Osteocyte (in vitro differentiated cells): ENCODE measurements around the gene ARMH4. TPM values are rescaled to one million over a fixed set of nuclear protein-coding genes. Genes with fewer than 3 reads are reported as not detected.

Experiments
- DNase-seq: peaks from one replicate; pipeline ENCODE4 v3.0.0; 2021; ENCODE audit warnings: mixed read lengths; ENCODE audit not compliant: unreplicated experiment; ENCODE audit errors: extremely low spot score
- H3K27ac Mint-ChIP-seq: one replicate; pipeline ENCODE4 v1.8.0; 2021; ENCODE audit warnings: mild to moderate bottlenecking, mixed read lengths; ENCODE audit not compliant: unreplicated experiment
- H3K27me3 Mint-ChIP-seq: one replicate; pipeline ENCODE4 v1.8.0; 2021; ENCODE audit warnings: mixed read lengths; ENCODE audit not compliant: unreplicated experiment
- H3K36me3 Mint-ChIP-seq: one replicate; pipeline ENCODE4 v1.8.0; 2021; ENCODE audit warnings: mixed read lengths; ENCODE audit not compliant: unreplicated experiment
- H3K4me1 Mint-ChIP-seq: one replicate; pipeline ENCODE4 v1.8.0; 2021; ENCODE audit warnings: mixed read lengths; ENCODE audit not compliant: unreplicated experiment
- H3K4me3 Mint-ChIP-seq: one replicate; pipeline ENCODE4 v1.8.0; 2021; ENCODE audit warnings: mild to moderate bottlenecking, moderate library complexity, mixed read lengths; ENCODE audit not compliant: unreplicated experiment
- H3K9me3 Mint-ChIP-seq: one replicate; pipeline ENCODE4 v1.8.0; 2021; ENCODE audit warnings: mixed read lengths; ENCODE audit not compliant: unreplicated experiment
- total RNA-seq: library from RNA; stranded (reverse); gene quantifications from 2 replicates; pipeline ENCODE4 v1.2.1, GENCODE V29; 2021
- TF ChIP-seq, protein P1 (sequence below): fragments of 200-600 bp; sonication (generic); IDR thresholded peaks from 2 replicates; pipeline ENCODE4 v1.5.0; 2021; ENCODE audit warnings: antibody characterized with exemption, mild to moderate bottlenecking, moderate library complexity

The ARMH4 gene
- total RNA-seq, 1 donor from 2014 or later, result 13.9 TPM

DNA sequence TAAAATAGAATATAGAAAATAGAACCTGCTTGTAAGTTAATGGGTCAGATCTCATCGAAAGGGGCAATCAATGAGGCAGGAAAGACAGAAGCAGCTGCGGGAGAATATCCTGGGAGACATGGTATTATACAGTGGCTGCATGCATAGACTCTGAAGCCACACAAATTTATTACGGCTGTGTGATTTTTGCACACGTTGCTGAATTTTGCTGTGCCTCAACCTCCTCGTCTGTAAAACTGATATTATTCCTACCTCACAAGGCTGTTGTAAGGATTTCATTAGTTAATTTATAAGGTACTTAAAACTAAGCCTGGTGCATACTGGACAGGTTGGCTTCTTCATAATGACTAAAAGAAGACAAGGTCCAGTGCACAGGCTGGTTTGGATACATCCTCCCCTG, 52.3 kb downstream of the ARMH4 start:
- Mint-ChIP-seq H3K9me3 (no peaks in the 10 kb centered on the region), H3K4me1 (peaks cover under 1% of the 10 kb centered on the region), H3K27ac (no peak overlapping the region), H3K27me3 (no peaks in the 10 kb centered on the region), H3K4me3 (no peak overlapping the region), H3K36me3 (no peaks in the 10 kb centered on the region)
- no peak for DNase-seq
- TF ChIP-seq, protein P1, sequence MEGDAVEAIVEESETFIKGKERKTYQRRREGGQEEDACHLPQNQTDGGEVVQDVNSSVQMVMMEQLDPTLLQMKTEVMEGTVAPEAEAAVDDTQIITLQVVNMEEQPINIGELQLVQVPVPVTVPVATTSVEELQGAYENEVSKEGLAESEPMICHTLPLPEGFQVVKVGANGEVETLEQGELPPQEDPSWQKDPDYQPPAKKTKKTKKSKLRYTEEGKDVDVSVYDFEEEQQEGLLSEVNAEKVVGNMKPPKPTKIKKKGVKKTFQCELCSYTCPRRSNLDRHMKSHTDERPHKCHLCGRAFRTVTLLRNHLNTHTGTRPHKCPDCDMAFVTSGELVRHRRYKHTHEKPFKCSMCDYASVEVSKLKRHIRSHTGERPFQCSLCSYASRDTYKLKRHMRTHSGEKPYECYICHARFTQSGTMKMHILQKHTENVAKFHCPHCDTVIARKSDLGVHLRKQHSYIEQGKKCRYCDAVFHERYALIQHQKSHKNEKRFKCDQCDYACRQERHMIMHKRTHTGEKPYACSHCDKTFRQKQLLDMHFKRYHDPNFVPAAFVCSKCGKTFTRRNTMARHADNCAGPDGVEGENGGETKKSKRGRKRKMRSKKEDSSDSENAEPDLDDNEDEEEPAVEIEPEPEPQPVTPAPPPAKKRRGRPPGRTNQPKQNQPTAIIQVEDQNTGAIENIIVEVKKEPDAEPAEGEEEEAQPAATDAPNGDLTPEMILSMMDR, result no peak

DNA sequence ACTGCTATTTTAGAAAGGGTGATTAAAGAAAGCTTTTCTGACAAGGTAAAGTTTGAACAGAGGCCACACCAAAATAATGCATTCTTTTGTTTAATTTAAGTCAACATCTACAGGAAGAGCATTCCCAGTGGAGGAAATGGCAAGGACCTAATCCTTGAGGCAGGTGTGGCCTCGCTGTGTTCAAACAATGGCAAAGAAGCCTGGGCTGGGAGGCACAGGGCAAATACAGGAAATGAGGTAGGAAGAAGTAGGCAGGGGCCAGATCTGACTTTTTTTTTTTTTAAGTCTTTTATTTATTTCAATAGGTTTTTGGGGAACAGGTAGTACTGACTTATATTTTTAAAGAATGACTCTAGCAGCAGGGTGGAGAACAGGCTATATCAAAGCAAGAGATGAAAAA, 53.5 kb downstream of the ARMH4 start:
- no peak overlapping the region for H3K4me3 Mint-ChIP-seq
- TF ChIP-seq, protein P1, result no peak
- DNase-seq, result no peak
- no peaks in the 10 kb centered on the region for H3K36me3 Mint-ChIP-seq
- H3K27me3 Mint-ChIP-seq, result no peaks in the 10 kb centered on the region
- no peaks in the 10 kb centered on the region for H3K4me1 Mint-ChIP-seq
- no peaks in the 10 kb centered on the region for H3K9me3 Mint-ChIP-seq
- no peak overlapping the region for H3K27ac Mint-ChIP-seq

GRCh38 chr14:58096731-58097130, 55.3 kb downstream of the ARMH4 start:
- H3K9me3 Mint-ChIP-seq, result peaks cover 3% of the 10 kb centered on the region
- no peak overlapping the region for H3K27ac Mint-ChIP-seq
- TF ChIP-seq, protein P1, result no peak
- peaks cover 2% of the 10 kb centered on the region for H3K36me3 Mint-ChIP-seq
- H3K4me1 Mint-ChIP-seq, result no peaks in the 10 kb centered on the region
- H3K27me3 Mint-ChIP-seq, result no peaks in the 10 kb centered on the region
- DNase-seq, result no peak
- H3K4me3 Mint-ChIP-seq, result no peak overlapping the region

GRCh38 chr14:58091883-58092630, 60.0 kb downstream of the ARMH4 start:
- peaks cover 3% of the 10 kb centered on the region for H3K9me3 Mint-ChIP-seq
- H3K27ac Mint-ChIP-seq, result no peak overlapping the region
- H3K36me3 Mint-ChIP-seq, result peaks cover 2% of the 10 kb centered on the region
- TF ChIP-seq, protein P1, result no peak
- DNase-seq, result no peak
- no peaks in the 10 kb centered on the region for H3K27me3 Mint-ChIP-seq
- no peak overlapping the region for H3K4me3 Mint-ChIP-seq
- peaks cover 7% of the 10 kb centered on the region for H3K4me1 Mint-ChIP-seq

DNA sequence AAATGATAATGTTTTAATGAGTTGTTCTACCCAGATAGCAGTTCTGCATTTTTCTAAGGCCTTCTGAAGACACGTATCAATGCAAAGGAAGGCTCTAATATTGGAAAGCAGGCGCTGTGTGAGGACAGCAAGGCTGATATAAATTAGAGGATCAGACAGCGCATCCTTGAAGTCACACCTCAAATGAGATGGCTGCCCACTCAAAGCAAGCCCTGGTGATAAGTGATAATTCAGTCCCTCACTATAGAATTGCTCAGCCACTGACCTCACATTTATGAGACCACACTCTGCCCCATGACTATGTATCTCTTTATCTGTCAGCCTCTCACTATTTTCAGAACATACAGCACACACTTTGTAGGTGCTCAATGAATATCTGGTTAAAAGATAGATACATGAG, 62.4 kb downstream of the ARMH4 start:
- Mint-ChIP-seq H3K4me1 (peaks cover 10% of the 10 kb centered on the region), H3K9me3 (peaks cover 3% of the 10 kb centered on the region), H3K36me3 (peaks cover 5% of the 10 kb centered on the region), H3K27me3 (no peaks in the 10 kb centered on the region), H3K27ac (no peak overlapping the region), H3K4me3 (no peak overlapping the region)
- DNase-seq, result no peak
- TF ChIP-seq, protein P1, result no peak
